GM23338 (cell line): Measurements from ENCODE around the gene OPTN. TPM values are rescaled to one million over a fixed set of nuclear protein-coding genes. Genes with fewer than 3 reads are reported as not detected.

ENCODE experiments used
- ATAC-seq: fragments of 200-7000 bp; cut with Tn5 transposase; 3 replicates; pipeline ENCODE4 v1.9.1; 2020
- DNase-seq: peaks from one replicate; pipeline ENCODE4 v3.0.0-alpha.2; 2015; ENCODE audit warnings: low spot score
- H2AFZ ChIP-seq: fragments of 200-600 bp; sonication (generic); 2 replicates; pipeline ENCODE4 v1.8.0; 2016; ENCODE audit warnings: antibody characterized with exemption, mild to moderate bottlenecking, moderate library complexity
- H3F3A ChIP-seq: fragments of 200-600 bp; sonication (generic); replicated peaks from 2 replicates; pipeline ENCODE4 v1.8.0; 2017; ENCODE audit warnings: antibody characterized with exemption, mixed run types, low read depth
- H3K27ac ChIP-seq: fragments of 200-600 bp; sonication (generic); 2 replicates; pipeline ENCODE4 v1.6.1; 2016; ENCODE audit warnings: low read depth
- H3K27me3 ChIP-seq: fragments of 200-600 bp; sonication (generic); 2 replicates; pipeline ENCODE4 v1.8.0; 2016; ENCODE audit warnings: mild to moderate bottlenecking, mixed run types, moderate library complexity; ENCODE audit not compliant: insufficient read depth
- H3K36me3 ChIP-seq: fragments of 200-600 bp; sonication (generic); 2 replicates; pipeline ENCODE4 v1.8.0; 2016; ENCODE audit warnings: mild to moderate bottlenecking; ENCODE audit not compliant: insufficient read depth
- H3K4me1 ChIP-seq: fragments of 200-600 bp; sonication (generic); 2 replicates; pipeline ENCODE4 v1.8.0; 2016; ENCODE audit warnings: mild to moderate bottlenecking, moderate library complexity; ENCODE audit not compliant: insufficient read depth
- H3K4me2 ChIP-seq: fragments of 200-600 bp; sonication (generic); 2 replicates; pipeline ENCODE4 v1.7.1; 2017; ENCODE audit warnings: mixed run types
- H3K4me3 ChIP-seq: fragments of 200-600 bp; sonication (generic); 2 replicates; pipeline ENCODE4 v1.6.1; 2016; ENCODE audit warnings: mixed run types
- H3K79me2 ChIP-seq: fragments of 200-600 bp; sonication (generic); replicated peaks from 2 replicates; pipeline ENCODE4 v1.8.0; 2017; ENCODE audit warnings: mild to moderate bottlenecking; ENCODE audit not compliant: insufficient read depth
- H3K9me2 ChIP-seq: fragments of 200-600 bp; sonication (generic); 2 replicates; pipeline ENCODE4 v1.8.0; 2017; ENCODE audit not compliant: insufficient read depth
- H4K20me1 ChIP-seq: fragments of 200-600 bp; sonication (generic); replicated peaks from 2 replicates; pipeline ENCODE4 v1.8.0; 2017; ENCODE audit warnings: mild to moderate bottlenecking; ENCODE audit not compliant: insufficient read depth
- H3K27ac Mint-ChIP-seq: 2 replicates; pipeline ENCODE4 v1.8.0; 2020; ENCODE audit warnings: inconsistent platforms, mild to moderate bottlenecking, moderate library complexity, mixed read lengths
- H3K27me3 Mint-ChIP-seq: 3 replicates; pipeline ENCODE4 v1.8.0; 2022; ENCODE audit warnings: low read depth, mild to moderate bottlenecking, moderate library complexity, mixed read lengths, inconsistent platforms; ENCODE audit not compliant: insufficient read depth, poor library complexity
- H3K36me3 Mint-ChIP-seq: 3 replicates; pipeline ENCODE4 v1.8.0; 2021; ENCODE audit warnings: low read depth, mild to moderate bottlenecking, inconsistent platforms, moderate library complexity, mixed read lengths
- H3K4me1 Mint-ChIP-seq: 3 replicates; pipeline ENCODE4 v1.8.0; 2020; ENCODE audit warnings: mild to moderate bottlenecking, inconsistent platforms, mixed read lengths
- H3K4me3 Mint-ChIP-seq: 3 replicates; pipeline ENCODE4 v1.8.0; 2021; ENCODE audit warnings: moderate library complexity, mild to moderate bottlenecking, inconsistent platforms, mixed read lengths
- H3K9me3 Mint-ChIP-seq: 3 replicates; pipeline ENCODE4 v1.8.0; 2020; ENCODE audit warnings: moderate library complexity, mild to moderate bottlenecking, inconsistent platforms, mixed read lengths
- CREB1 ChIP-seq: fragments of 250-450 bp; sonication (Bioruptor Pico); IDR thresholded peaks from 2 replicates; pipeline ENCODE4 v1.5.0; 2020; ENCODE audit warnings: low read depth, mild to moderate bottlenecking, moderate library complexity
- EZH2 ChIP-seq: fragments of 200-600 bp; sonication (generic); IDR thresholded peaks from one replicate; pipeline ENCODE4 v1.8.0; 2017; ENCODE audit warnings: antibody characterized with exemption, mild to moderate bottlenecking, low read depth; ENCODE audit not compliant: unreplicated experiment
- EZH2phosphoT487 ChIP-seq: fragments of 200-600 bp; sonication (generic); IDR thresholded peaks from one replicate; pipeline ENCODE4 v1.8.1; 2018; ENCODE audit warnings: antibody characterized with exemption; ENCODE audit not compliant: unreplicated experiment
- NANOG ChIP-seq: IDR thresholded peaks from 2 replicates; pipeline ENCODE4 v1.6.1; 2016; ENCODE audit warnings: antibody characterized with exemption, borderline replicate concordance
- POLR2AphosphoS5 ChIP-seq: IDR thresholded peaks from 2 replicates; pipeline ENCODE4 v1.6.1; 2016; ENCODE audit warnings: antibody characterized with exemption, low read depth
- STAT1 ChIP-seq: IDR thresholded peaks from one replicate; pipeline ENCODE4 v1.6.1; 2016; ENCODE audit warnings: antibody characterized with exemption; ENCODE audit not compliant: unreplicated experiment
- polyA plus RNA-seq: library from polyadenylated mRNA; unstranded; fragments of >200 nt; fragmentation: Nextera tagmentation; extraction: Ambion mirVana; gene quantifications from 2 replicates; pipeline ENCODE4 v1.2.1, GENCODE V29; 2016
- total RNA-seq: library from RNA; depleted of rRNA; stranded (reverse); fragments of >200 nt; shearing (Covaris generic); gene quantifications from 2 replicates; pipeline ENCODE4 v1.2.3, GENCODE V29; 2014
- TF ChIP-seq, protein P1 (sequence below): fragments of 250-450 bp; sonication (Bioruptor Pico); IDR thresholded peaks from 2 replicates; pipeline ENCODE4 v1.5.0; 2020; ENCODE audit warnings: mild to moderate bottlenecking, moderate library complexity
- TF ChIP-seq, protein P2 (sequence below), 2 experiments: fragments of 200-600 bp in 1 of 2; sonication (generic) in 1 of 2; conservative IDR thresholded peaks; 2 replicates each; pipeline versions ENCODE4 v1.5.1 to v1.6.1; 2016 to 2017; ENCODE audit warnings: antibody characterized with exemption in 2 of 2, low read depth in 2 of 2, mild to moderate bottlenecking in 2 of 2, moderate library complexity in 1 of 2
- TF ChIP-seq, protein P3 (sequence below): IDR thresholded peaks from 2 replicates; pipeline ENCODE4 v1.6.1; 2016; ENCODE audit warnings: antibody characterized with exemption

OPTN gene
- total and polyA plus RNA-seq, 2 experiments from 2014 or later, result 6.0 to 13.0 TPM

DNA sequence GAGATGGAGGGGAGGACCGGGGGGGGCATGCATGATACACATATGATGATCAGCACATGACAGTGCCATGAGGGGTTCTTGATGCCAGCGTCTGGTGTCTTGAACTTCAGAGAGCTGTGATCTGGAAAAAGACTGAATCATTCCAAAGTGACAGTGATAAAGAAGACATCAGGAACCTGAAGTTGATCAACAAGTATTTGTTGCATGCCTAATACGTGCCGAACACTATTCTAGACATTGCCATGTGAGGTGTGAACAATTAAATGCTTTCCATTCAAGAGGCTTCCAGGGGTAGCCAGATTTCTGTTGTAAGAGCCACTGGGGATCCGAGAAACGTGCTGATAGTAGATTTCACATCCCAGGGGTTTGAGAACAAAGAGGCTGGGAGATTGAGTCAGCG lies 67.6 kb downstream of the OPTN start (continued):
- TF ChIP-seq, protein P1, sequence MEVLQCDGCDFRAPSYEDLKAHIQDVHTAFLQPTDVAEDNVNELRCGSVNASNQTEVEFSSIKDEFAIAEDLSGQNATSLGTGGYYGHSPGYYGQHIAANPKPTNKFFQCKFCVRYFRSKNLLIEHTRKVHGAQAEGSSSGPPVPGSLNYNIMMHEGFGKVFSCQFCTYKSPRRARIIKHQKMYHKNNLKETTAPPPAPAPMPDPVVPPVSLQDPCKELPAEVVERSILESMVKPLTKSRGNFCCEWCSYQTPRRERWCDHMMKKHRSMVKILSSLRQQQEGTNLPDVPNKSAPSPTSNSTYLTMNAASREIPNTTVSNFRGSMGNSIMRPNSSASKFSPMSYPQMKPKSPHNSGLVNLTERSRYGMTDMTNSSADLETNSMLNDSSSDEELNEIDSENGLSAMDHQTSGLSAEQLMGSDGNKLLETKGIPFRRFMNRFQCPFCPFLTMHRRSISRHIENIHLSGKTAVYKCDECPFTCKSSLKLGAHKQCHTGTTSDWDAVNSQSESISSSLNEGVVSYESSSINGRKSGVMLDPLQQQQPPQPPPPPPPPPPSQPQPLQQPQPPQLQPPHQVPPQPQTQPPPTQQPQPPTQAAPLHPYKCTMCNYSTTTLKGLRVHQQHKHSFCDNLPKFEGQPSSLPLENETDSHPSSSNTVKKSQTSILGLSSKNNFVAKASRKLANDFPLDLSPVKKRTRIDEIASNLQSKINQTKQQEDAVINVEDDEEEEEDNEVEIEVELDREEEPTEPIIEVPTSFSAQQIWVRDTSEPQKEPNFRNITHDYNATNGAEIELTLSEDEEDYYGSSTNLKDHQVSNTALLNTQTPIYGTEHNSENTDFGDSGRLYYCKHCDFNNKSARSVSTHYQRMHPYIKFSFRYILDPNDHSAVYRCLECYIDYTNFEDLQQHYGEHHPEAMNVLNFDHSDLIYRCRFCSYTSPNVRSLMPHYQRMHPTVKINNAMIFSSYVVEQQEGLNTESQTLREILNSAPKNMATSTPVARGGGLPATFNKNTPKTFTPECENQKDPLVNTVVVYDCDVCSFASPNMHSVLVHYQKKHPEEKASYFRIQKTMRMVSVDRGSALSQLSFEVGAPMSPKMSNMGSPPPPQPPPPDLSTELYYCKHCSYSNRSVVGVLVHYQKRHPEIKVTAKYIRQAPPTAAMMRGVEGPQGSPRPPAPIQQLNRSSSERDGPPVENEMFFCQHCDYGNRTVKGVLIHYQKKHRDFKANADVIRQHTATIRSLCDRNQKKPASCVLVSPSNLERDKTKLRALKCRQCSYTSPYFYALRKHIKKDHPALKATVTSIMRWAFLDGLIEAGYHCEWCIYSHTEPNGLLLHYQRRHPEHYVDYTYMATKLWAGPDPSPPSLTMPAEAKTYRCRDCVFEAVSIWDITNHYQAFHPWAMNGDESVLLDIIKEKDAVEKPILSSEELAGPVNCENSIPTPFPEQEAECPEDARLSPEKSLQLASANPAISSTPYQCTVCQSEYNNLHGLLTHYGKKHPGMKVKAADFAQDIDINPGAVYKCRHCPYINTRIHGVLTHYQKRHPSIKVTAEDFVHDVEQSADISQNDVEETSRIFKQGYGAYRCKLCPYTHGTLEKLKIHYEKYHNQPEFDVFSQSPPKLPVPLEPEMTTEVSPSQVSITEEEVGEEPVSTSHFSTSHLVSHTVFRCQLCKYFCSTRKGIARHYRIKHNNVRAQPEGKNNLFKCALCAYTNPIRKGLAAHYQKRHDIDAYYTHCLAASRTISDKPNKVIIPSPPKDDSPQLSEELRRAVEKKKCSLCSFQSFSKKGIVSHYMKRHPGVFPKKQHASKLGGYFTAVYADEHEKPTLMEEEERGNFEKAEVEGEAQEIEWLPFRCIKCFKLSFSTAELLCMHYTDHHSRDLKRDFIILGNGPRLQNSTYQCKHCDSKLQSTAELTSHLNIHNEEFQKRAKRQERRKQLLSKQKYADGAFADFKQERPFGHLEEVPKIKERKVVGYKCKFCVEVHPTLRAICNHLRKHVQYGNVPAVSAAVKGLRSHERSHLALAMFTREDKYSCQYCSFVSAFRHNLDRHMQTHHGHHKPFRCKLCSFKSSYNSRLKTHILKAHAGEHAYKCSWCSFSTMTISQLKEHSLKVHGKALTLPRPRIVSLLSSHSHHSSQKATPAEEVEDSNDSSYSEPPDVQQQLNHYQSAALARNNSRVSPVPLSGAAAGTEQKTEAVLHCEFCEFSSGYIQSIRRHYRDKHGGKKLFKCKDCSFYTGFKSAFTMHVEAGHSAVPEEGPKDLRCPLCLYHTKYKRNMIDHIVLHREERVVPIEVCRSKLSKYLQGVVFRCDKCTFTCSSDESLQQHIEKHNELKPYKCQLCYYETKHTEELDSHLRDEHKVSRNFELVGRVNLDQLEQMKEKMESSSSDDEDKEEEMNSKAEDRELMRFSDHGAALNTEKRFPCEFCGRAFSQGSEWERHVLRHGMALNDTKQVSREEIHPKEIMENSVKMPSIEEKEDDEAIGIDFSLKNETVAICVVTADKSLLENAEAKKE (CRISPR knock-in tag), result no peak
- no peak for TF ChIP-seq STAT1
- no peak for TF ChIP-seq NANOG
- TF ChIP-seq, protein P2, sequence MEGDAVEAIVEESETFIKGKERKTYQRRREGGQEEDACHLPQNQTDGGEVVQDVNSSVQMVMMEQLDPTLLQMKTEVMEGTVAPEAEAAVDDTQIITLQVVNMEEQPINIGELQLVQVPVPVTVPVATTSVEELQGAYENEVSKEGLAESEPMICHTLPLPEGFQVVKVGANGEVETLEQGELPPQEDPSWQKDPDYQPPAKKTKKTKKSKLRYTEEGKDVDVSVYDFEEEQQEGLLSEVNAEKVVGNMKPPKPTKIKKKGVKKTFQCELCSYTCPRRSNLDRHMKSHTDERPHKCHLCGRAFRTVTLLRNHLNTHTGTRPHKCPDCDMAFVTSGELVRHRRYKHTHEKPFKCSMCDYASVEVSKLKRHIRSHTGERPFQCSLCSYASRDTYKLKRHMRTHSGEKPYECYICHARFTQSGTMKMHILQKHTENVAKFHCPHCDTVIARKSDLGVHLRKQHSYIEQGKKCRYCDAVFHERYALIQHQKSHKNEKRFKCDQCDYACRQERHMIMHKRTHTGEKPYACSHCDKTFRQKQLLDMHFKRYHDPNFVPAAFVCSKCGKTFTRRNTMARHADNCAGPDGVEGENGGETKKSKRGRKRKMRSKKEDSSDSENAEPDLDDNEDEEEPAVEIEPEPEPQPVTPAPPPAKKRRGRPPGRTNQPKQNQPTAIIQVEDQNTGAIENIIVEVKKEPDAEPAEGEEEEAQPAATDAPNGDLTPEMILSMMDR (conservative IDR thresholded peaks at IDR 0.05; ENCODE audit: low read depth in 2 of 2), result no peak
- no peak for TF ChIP-seq CREB1 (CRISPR knock-in tag)
- no peak for TF ChIP-seq POLR2AphosphoS5

DNA sequence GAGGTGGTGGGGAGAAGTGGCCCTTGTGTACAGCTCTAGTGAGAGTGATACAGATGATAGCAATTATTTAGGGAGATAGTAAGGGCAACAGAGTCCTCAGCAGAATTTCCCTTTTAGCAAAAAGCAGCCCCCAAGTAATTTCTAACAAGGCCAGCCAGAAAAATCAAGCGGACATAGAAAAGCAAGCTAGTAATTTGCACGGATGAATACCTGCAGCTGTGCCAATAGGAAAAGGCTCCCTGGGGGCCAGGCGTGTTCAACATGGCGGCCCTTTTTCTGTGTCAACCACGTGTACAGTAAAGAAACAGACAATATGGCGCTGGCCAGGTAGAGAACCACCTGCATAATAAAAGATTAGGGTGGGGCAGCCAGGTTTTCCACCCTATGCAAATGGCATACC lies 68.8 kb downstream of the OPTN start:
- Mint-ChIP-seq H3K27me3 (peaks cover 4% of the 10 kb centered on the region), H3K27ac (no peak overlapping the region), H3K9me3 (no peaks in the 10 kb centered on the region), H3K4me3 (no peak overlapping the region), H3K36me3 (peaks cover 75% of the 10 kb centered on the region), H3K4me1 (no peaks in the 10 kb centered on the region)
- peaks cover 62% of the 10 kb centered on the region for H3K79me2 ChIP-seq
- no peak overlapping the region for H3K27ac ChIP-seq
- H3K4me1 ChIP-seq, result no peaks in the 10 kb centered on the region
- peaks cover 39% of the 10 kb centered on the region for H3K36me3 ChIP-seq
- no peak overlapping the region for H3K4me2 ChIP-seq
- H3K9me2 ChIP-seq, result no peaks in the 10 kb centered on the region
- no peak overlapping the region for H2AFZ ChIP-seq
- no peaks in the 10 kb centered on the region for H3F3A ChIP-seq
- ATAC-seq (no peak), DNase-seq (no peak)
- peaks cover 55% of the 10 kb centered on the region for H4K20me1 ChIP-seq
- no peaks in the 10 kb centered on the region for H3K27me3 ChIP-seq
- H3K4me3 ChIP-seq, result no peak overlapping the region
- TF ChIP-seq, protein P2 (conservative IDR thresholded peaks at IDR 0.05; ENCODE audit: low read depth in 2 of 2), result no peak
- TF ChIP-seq EZH2, result no peak
- TF ChIP-seq NANOG, result no peak
- TF ChIP-seq, protein P3, sequence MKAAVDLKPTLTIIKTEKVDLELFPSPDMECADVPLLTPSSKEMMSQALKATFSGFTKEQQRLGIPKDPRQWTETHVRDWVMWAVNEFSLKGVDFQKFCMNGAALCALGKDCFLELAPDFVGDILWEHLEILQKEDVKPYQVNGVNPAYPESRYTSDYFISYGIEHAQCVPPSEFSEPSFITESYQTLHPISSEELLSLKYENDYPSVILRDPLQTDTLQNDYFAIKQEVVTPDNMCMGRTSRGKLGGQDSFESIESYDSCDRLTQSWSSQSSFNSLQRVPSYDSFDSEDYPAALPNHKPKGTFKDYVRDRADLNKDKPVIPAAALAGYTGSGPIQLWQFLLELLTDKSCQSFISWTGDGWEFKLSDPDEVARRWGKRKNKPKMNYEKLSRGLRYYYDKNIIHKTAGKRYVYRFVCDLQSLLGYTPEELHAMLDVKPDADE, result no peak
- no peak for TF ChIP-seq EZH2phosphoT487
